Right atrium auricular region (tissue), 2 donors: Measurements from ENCODE around the gene XKR7. TPM values are rescaled to one million over a fixed set of nuclear protein-coding genes. Genes with fewer than 3 reads are reported as not detected.

Source experiments
- DNase-seq: peaks from one replicate; pipeline ENCODE4 v3.0.0-alpha.2; 2019; ENCODE audit warnings: low spot score
- H3K27ac ChIP-seq, 2 donors: fragments of 200-600 bp; sonication (generic); 1 replicate in 1 of 2; 2 replicates in 1 of 2; pipeline ENCODE4 v1.5.1; 2016 to 2019
- H3K27me3 ChIP-seq, 2 donors: fragments of 200-600 bp; sonication (generic); one replicate each; pipeline versions ENCODE4 v1.5.1 to v1.6.0; 2017 to 2019
- H3K36me3 ChIP-seq: fragments of 200-600 bp; sonication (generic); one replicate; pipeline ENCODE4 v1.5.1; 2016
- H3K4me1 ChIP-seq, 2 donors: fragments of 200-600 bp; sonication (generic); one replicate each; pipeline versions ENCODE4 v1.5.1 to v1.6.0; 2017 to 2019
- H3K4me3 ChIP-seq, 2 donors: fragments of 200-600 bp; sonication (generic); 1 replicate in 1 of 2; 2 replicates in 1 of 2; pipeline ENCODE4 v1.5.1; 2017 to 2019; ENCODE audit warnings: mild to moderate bottlenecking in 1 of 2, moderate library complexity in 1 of 2
- H3K9me3 ChIP-seq, 2 donors: fragments of 200-600 bp; sonication (generic); one replicate each; pipeline ENCODE4 v1.5.1; 2019
- CTCF ChIP-seq, 2 donors: fragments of 200-600 bp; sonication (generic); IDR thresholded peaks; one replicate each; pipeline ENCODE4 v1.5.1; 2019; ENCODE audit warnings: antibody characterized with exemption in 2 of 2
- total RNA-seq, 2 donors: library from RNA; depleted of rRNA; stranded (reverse); fragments of >200 nt; gene quantifications; one replicate each; pipeline ENCODE4 v1.1.0, GENCODE V29; 2016

The XKR7 gene
- total RNA-seq, 2 donors from 2014 or later: not detected

- no peak for TF ChIP-seq CTCF (IDR thresholded peaks at IDR 0.05)
- no peak for DNase-seq
- no peaks in the 10 kb centered on the region for H3K9me3 ChIP-seq
- H3K4me1 ChIP-seq: peaks cover 0 to 19% of the 10 kb centered on the region in 2 donors
- H3K4me3 ChIP-seq: peak within 1 kb of the TSS; percentile 21 to 42
- peak within 1 kb of the TSS; percentile 53 to 54 for H3K27ac ChIP-seq
- H3K27me3 ChIP-seq: peaks cover 9 to 10% of the 10 kb centered on the region in 2 donors
- H3K36me3 ChIP-seq: no peaks in the 10 kb centered on the region
Measured at GRCh38 chr20:32052090-32052777, 84.3 kb downstream of the XKR7 start, which contains the start of gene HCK. TSS of gene HCK (plus strand) at chr20:32052242.

- no peaks in the 10 kb centered on the region for H3K9me3 ChIP-seq
- H3K4me3 ChIP-seq: peak overlapping the region; percentile 21 to 42
- peaks cover 9 to 10% of the 10 kb centered on the region in 2 donors for H3K27me3 ChIP-seq
- H3K27ac ChIP-seq: no peak overlapping the region
- DNase-seq: no peak
- peaks cover 0 to 19% of the 10 kb centered on the region in 2 donors for H3K4me1 ChIP-seq
- H3K36me3 ChIP-seq: no peaks in the 10 kb centered on the region
- no peak for TF ChIP-seq CTCF (IDR thresholded peaks at IDR 0.05)
Measured at GRCh38 chr20:32052778-32053362, 84.9 kb downstream of the XKR7 start.

Other genes with a start within 250 kb of the XKR7 start
- gene BCL2L1, start 245.3 kb upstream of the XKR7 start, total RNA-seq: 10 to 100 TPM; 84.2 to 93.5 TPM
- 1 to 10 TPM in 1 of 2 donors, under 1 TPM in 1; 0.20 to 2.9 TPM for gene TPX2, start 228.9 kb upstream of the XKR7 start, total RNA-seq
- under 1 TPM in 1 of 2 donors, not detected in 1; 0.12 TPM for gene MYLK2, start 148.8 kb upstream of the XKR7 start, total RNA-seq
- 1 to 10 TPM; 1.9 to 4.2 TPM for gene FOXS1, start 122.5 kb upstream of the XKR7 start, total RNA-seq
- 10 to 100 TPM in 1 of 2 donors, 1 to 10 TPM in 1; 8.8 to 11.6 TPM for gene DUSP15, start 97.6 kb upstream of the XKR7 start, total RNA-seq
- not detected for gene TTLL9, start 97.5 kb upstream of the XKR7 start, total RNA-seq
- gene PDRG1, start 16.1 kb upstream of the XKR7 start, total RNA-seq: 1 to 10 TPM; 4.9 to 5.7 TPM
- gene CCM2L, start 42.3 kb downstream of the XKR7 start, total RNA-seq: 1 to 10 TPM; 6.0 to 8.1 TPM
- gene HCK, start 84.1 kb downstream of the XKR7 start, total RNA-seq: 1 to 10 TPM; 2.3 to 9.2 TPM
- 10 to 100 TPM; 28.5 to 30.6 TPM for gene TM9SF4, start 141.6 kb downstream of the XKR7 start, total RNA-seq
- gene PLAGL2, start 239.6 kb downstream of the XKR7 start, total RNA-seq: 1 to 10 TPM; 7.0 to 8.1 TPM
- 10 to 100 TPM; 26.8 to 31.6 TPM for gene POFUT1, start 239.7 kb downstream of the XKR7 start, total RNA-seq